ENCODE results near the gene MPLKIP.
"Not testable (repeated sequence)": the region's sequence is repeated elsewhere in the genome, so short reads cannot be mapped to it uniquely, and the experiment has no call there.

DNA sequence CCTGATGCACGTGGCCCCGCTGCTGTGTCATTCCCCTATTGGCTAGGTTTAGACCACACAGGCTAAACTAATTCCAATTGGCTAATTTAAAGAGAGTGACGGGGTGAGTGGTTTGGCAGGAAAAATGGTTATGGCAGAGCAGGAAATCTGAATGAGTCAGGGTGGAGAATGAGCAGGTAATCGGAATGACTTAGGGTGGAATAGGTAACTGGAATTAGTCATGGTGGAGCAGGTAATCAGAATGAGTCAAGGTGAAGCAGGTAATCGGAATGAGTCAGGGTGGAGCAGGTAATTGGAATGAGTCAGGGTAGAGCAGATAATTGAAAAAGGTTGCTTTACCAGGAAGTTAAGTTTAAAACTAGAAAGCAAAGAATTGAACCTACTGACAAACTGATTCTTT lies 7.5 kb upstream of the MPLKIP start:
- TF ChIP-seq, protein P1, sequence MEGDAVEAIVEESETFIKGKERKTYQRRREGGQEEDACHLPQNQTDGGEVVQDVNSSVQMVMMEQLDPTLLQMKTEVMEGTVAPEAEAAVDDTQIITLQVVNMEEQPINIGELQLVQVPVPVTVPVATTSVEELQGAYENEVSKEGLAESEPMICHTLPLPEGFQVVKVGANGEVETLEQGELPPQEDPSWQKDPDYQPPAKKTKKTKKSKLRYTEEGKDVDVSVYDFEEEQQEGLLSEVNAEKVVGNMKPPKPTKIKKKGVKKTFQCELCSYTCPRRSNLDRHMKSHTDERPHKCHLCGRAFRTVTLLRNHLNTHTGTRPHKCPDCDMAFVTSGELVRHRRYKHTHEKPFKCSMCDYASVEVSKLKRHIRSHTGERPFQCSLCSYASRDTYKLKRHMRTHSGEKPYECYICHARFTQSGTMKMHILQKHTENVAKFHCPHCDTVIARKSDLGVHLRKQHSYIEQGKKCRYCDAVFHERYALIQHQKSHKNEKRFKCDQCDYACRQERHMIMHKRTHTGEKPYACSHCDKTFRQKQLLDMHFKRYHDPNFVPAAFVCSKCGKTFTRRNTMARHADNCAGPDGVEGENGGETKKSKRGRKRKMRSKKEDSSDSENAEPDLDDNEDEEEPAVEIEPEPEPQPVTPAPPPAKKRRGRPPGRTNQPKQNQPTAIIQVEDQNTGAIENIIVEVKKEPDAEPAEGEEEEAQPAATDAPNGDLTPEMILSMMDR (IDR thresholded peaks at IDR 0.05; ENCODE audit: low read length): not testable (repeated sequence)
- TF ChIP-seq EZH2 (optimal IDR thresholded peaks at IDR 0.05; ENCODE audit: low read depth, low read length); EZH2phosphoT487 (IDR thresholded peaks at IDR 0.05; ENCODE audit: low read length): not testable (repeated sequence)
